Stimulated activated naive CD8-positive, alpha-beta T cell treated with anti-CD3 and anti-CD28 coated beads, Interleukin-15, Interleukin-2, amounts not matched to agents 100 ng/mL and 50 ng/mL, for 24 hours (primary cell): ENCODE results near the gene SKI.
A peak's percentile ranks its signal among the peaks of the same experiment; 100 is the strongest.
"Not testable (repeated sequence)": the region's sequence is repeated elsewhere in the genome, so short reads cannot be mapped to it uniquely, and the experiment has no call there.

Source experiments
- H3K27ac Mint-ChIP-seq: one replicate; pipeline ENCODE4 v1.8.0; 2021; ENCODE audit warnings: mild to moderate bottlenecking, mixed read lengths
- H3K27me3 Mint-ChIP-seq: one replicate; pipeline ENCODE4 v1.8.0; 2021; ENCODE audit warnings: mixed read lengths
- H3K36me3 Mint-ChIP-seq: one replicate; pipeline ENCODE4 v1.8.0; 2021; ENCODE audit warnings: low read depth, mixed read lengths
- H3K4me1 Mint-ChIP-seq: one replicate; pipeline ENCODE4 v1.8.0; 2021; ENCODE audit warnings: low read depth, mixed read lengths
- H3K4me3 Mint-ChIP-seq: one replicate; pipeline ENCODE4 v1.8.0; 2021; ENCODE audit warnings: mild to moderate bottlenecking, mixed read lengths
- H3K9me3 Mint-ChIP-seq: one replicate; pipeline ENCODE4 v1.8.0; 2021; ENCODE audit warnings: mixed read lengths

The SKI gene

DNA sequence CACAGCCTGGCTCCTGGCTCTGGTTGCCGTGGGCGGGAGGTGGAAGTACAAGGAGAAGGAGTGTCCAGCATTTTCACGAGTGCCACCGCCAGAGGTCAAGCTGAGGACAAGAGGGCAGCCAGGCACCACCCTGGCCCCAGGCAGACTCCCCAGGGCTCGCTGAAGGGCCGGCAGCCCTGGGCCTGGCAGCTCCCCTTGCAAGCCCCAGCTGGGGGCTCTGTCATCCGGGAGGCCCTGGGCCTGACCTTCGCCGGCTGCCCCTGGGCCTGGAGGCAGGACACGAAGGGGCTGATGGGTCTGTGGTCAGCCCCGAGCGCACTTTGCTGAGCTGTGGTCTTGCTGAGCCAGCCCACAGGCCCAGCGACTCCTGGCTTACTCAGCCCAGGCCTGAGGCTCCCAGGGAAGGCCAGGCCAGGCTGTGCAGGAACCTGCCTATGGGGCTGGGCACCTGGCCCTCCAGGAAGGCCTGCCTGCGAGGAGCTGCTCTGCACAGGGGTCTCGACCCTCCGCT is 88.4 kb downstream of the SKI start:
- Mint-ChIP-seq H3K36me3 (no peaks in the 10 kb centered on the region), H3K4me1 (peaks cover 14% of the 10 kb centered on the region), H3K4me3 (no peak overlapping the region), H3K27me3 (no peaks in the 10 kb centered on the region), H3K9me3 (no peaks in the 10 kb centered on the region), H3K27ac (no peak overlapping the region)

DNA sequence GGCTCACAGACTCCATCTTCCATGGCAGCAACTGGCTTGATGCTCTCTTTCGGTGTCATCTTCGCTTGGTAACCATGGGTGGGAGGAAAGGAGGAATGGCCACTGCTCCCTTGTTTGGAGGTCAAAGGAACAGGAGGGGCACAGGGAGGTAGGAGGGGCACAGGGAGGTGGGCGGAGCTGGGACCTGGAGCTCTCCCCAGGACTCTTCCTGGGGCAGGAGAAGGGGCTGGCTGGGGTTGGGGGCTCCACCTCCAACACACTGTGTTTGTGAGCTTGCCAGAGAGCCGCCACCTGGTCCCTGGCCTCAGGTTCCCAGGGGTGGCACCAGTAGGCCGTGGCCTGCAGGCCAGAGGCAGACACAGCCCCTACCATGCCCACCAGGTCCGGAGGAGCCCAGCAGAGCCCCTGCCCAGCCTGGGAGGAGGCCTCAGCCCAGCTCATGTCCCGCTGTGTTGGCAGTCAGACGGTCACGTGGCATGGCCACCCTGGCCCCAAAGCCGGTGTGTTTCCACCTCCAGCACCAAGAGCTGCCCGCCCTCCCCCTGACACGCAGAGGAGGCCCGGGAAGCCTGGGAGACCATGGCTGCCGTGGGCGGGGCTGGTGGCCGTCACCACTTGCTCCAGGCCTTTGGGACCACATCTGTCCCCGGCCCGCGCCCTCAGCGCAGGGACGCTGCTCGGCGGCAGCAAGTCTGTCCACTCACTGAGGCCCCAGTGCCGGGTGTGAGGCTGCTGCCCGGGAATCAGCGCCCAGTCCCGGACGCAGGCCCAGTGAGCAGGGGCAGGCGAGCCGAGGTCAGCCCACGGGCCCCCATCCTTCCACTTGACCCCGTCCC is 89.3 kb downstream of the SKI start:
- no peaks in the 10 kb centered on the region for H3K27me3 Mint-ChIP-seq
- no peaks in the 10 kb centered on the region for H3K36me3 Mint-ChIP-seq
- no peak overlapping the region for H3K27ac Mint-ChIP-seq
- no peak overlapping the region for H3K4me3 Mint-ChIP-seq
- peaks cover 11% of the 10 kb centered on the region for H3K4me1 Mint-ChIP-seq
- H3K9me3 Mint-ChIP-seq = no peaks in the 10 kb centered on the region

DNA sequence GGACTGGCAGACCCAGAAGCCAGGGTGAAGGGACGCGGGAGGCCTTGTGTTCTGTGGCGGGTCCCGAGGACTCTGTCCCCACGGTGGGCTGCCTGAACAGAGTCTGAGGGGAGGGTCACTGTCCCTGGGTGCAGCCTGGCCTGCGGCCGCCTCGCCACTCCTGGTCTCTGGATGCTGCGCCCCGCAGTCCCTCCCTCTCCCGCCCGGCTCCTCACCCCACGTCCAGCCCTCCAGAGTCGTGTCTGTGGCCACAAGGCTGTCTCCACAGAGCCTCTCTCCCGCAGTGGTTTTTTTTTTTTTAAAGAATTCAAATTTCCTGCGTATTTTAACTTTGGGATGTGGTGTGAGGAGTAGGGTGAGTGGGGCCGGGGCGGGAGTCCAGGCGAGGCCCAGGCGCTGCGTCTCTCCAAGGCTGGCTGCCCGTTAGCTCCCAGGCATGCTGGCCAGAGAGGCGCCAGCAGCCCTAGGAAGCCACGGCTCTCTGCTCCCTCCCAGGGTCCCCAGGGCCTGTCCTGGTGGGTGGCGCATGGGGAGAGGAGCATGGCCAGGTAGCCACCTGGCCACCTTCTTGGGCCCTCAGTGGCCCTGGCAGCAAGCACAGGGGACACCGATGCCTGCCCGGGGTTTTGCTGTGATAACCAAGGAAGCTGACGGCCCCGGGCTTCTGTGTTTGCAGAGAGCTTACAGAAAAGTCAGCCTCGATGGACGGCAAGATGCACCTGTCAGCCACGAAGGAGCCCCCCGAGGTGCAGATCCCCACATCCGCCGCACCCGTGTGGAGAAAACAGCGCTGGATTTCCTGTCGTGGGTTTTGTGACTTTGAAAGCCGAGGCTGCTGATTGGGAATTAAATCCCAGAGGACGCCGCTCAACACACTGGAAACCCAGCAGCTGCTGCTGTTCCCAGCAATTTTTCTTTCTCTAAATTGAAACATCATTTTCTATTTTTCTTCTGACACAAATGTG is 90.5 kb downstream of the SKI start:
- no peak overlapping the region for H3K4me3 Mint-ChIP-seq
- no peak overlapping the region for H3K27ac Mint-ChIP-seq
- peaks cover 10% of the 10 kb centered on the region for H3K4me1 Mint-ChIP-seq
- H3K27me3 Mint-ChIP-seq = no peaks in the 10 kb centered on the region
- no peaks in the 10 kb centered on the region for H3K9me3 Mint-ChIP-seq
- H3K36me3 Mint-ChIP-seq = no peaks in the 10 kb centered on the region

DNA sequence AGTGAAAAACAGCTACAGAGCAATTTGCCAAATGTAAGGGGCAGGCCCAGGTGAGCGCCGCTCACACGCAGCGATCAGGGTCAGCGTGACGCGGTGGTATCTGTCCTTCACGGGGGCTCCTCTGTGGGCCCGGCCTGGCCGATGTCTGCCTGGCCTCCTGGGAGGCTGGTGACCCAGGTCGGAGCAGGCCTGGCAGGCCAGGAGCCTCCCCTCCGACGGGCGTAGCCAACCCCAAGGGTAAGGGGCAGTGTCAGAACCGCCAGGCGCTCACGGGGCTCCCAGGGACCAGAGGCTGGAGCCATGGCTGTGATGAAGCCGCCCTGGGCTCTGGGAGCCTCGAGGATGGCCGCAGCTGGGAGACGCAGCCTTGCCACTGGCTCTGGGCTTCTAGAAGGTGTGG is 91.2 kb downstream of the SKI start:
- no peak overlapping the region for H3K27ac Mint-ChIP-seq
- no peak overlapping the region for H3K4me3 Mint-ChIP-seq
- H3K36me3 Mint-ChIP-seq = no peaks in the 10 kb centered on the region
- H3K9me3 Mint-ChIP-seq = no peaks in the 10 kb centered on the region
- H3K4me1 Mint-ChIP-seq = peaks cover 7% of the 10 kb centered on the region
- H3K27me3 Mint-ChIP-seq = no peaks in the 10 kb centered on the region

DNA sequence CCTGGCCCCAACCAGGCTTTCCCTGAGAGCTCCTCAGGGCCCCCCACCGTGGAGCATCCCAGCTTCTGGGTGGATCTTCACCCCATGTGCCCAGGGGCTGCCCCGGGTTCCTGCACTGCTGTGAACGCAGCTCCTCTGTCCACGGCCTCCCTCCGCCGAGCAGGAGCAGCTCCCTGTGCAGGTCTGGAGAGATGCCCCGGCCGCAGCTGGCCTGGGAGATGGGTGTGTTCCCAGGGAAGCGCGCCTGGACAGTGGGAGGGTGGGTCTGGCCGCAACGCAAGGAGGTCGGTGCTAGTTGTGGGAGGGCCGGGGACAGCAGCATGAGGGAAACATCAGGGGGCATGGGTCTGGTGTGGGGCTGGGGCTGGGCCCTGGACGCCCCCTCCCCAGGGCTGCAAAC is 91.9 kb downstream of the SKI start:
- H3K27ac Mint-ChIP-seq = no peak overlapping the region
- peaks cover 7% of the 10 kb centered on the region for H3K4me1 Mint-ChIP-seq
- no peak overlapping the region for H3K4me3 Mint-ChIP-seq
- H3K9me3 Mint-ChIP-seq = no peaks in the 10 kb centered on the region
- peaks cover 2% of the 10 kb centered on the region for H3K27me3 Mint-ChIP-seq
- no peaks in the 10 kb centered on the region for H3K36me3 Mint-ChIP-seq

DNA sequence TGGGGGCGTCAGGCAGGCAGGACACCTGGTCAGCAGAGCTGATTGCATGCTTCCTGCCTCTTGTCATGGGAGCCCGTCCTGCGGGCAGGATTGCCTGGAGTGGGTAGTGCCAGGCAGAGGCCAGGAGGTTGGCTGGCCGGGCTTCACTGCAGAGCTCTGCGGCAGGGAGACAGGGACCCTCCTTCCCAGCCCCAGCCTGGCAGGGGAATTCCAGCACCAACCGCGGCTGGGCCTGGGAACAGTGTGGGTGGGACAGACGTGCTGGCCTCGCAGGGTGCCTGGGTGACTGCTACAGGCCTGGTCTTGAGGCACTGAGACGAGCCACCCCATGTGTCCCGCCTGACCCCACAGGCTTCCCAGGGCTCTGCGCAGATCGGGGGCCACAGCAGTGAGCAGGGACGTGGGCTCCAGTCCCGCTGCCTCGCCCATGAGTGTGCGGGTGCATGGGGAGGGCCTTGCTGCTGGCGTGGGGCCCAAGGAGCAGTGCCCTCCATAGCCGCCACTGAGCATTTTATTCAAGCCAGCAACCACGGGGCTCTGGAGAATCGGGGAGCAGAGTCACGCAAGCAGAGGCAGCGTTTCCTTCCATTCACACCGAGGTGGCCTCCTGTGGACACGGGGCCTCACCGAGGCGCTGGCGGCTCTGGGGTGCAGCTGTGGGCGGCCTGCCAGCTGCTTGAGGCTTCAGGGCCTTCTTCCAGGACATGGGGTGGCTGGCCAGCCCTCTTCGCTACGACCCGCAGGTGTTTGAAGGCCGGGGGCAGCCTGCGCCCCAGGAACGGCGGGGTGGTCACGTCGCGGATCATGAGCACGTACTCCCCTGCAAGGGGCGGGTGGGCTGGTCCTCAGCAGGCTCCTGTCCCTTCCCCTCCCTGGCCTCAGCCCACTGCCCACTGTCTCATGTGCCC is 92.9 kb downstream of the SKI start:
- Mint-ChIP-seq H3K27me3 (peaks cover 5% of the 10 kb centered on the region), H3K36me3 (no peaks in the 10 kb centered on the region), H3K4me3 (no peak overlapping the region), H3K9me3 (no peaks in the 10 kb centered on the region), H3K4me1 (peaks cover 7% of the 10 kb centered on the region), H3K27ac (no peak overlapping the region)

DNA sequence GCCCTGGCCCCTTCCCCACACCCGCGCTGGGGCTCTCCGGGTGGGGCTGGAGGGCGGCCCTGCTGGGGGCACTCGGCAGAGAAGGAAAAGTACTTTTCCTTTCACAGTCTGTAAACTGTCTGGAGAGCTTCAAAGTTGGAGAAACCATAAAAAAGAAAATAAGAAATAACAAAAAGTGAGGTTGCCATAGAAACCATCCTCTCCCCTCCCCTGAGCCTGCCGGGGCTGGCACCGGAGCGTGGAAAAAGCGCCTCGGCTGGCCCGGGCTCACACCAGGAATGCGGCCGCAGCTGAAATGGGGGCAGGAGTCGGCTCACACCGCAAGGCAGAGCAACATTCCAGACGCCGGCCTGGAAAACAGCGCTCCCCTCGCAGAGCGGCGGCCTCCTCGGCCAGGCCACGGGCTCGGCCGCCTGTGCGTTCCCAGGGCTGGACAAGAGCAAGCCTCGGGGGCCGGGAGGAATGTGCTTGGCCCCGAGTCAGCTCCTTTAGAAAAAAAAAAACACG is 94.0 kb downstream of the SKI start:
- Mint-ChIP-seq H3K27ac (no peak overlapping the region), H3K36me3 (no peaks in the 10 kb centered on the region), H3K27me3 (peaks cover 5% of the 10 kb centered on the region)

DNA sequence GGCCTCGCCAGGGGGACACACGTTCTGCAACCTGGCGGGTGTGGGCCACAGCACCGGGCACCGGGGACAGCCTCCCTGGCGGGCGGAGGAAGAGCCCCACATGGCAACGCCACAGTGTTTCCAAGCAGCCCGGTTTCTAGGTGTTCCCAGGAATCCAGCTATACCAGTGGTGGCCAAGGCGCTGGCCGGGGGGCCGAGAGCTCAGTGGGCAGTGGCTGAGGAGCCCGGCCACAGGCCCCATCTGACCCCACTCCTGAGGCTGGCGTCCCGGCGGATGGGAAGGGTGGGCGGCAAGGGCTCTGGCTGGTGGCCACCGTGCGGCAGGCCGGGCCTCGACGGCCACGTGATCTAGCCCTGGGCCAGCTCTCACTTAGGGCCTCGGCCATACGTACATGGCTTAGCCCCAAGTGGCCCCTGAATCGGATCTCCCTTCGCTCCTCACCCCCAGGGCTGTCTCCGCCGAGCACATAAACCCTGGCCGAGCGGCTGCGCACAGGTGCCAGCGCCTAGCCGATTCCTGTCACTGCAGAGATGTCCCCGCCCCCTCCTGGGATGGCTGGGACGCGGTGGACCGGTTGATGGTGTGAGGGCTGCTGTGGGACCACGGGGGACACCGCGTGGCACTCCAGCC is 94.6 kb downstream of the SKI start:
- Mint-ChIP-seq H3K4me3 (no peak overlapping the region), H3K27ac (no peak overlapping the region), H3K36me3 (no peaks in the 10 kb centered on the region), H3K9me3 (no peaks in the 10 kb centered on the region), H3K4me1 (peaks cover 3% of the 10 kb centered on the region), H3K27me3 (peaks cover 5% of the 10 kb centered on the region)

More for the DNA sequence above, 94.0 kb downstream of the SKI start:
- no peaks in the 10 kb centered on the region for H3K9me3 Mint-ChIP-seq
- H3K4me3 Mint-ChIP-seq = no peak overlapping the region
- peaks cover 5% of the 10 kb centered on the region for H3K4me1 Mint-ChIP-seq

DNA sequence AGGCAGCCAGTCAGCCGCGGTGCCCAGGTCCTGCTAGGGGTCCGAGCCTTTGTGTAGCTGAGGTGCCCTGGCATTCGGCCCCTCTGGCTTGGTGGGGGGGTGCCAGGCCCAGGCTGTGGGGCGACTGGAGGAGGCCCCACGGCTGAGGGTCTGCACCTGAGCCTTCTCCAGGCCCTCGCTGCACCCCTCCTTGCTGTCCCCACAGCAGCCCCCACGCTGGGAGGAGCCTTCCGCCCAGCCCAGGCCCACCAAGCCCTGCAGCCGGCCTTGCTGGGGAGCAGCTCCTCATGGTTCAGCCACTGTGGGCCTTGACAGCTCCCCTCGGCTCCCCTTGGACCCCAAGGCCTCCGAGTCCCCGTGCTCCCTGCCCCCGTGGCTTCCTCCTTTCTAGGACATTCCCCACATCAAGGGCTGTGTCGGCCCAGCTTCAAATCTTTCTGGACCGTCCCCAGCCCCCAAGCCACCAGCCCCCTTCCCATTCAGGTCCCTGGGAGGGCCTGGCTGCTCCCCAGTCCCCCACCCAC is 95.4 kb downstream of the SKI start:
- peaks cover 3% of the 10 kb centered on the region for H3K4me1 Mint-ChIP-seq
- peaks cover 5% of the 10 kb centered on the region for H3K27me3 Mint-ChIP-seq
- H3K4me3 Mint-ChIP-seq = no peak overlapping the region
- H3K9me3 Mint-ChIP-seq = no peaks in the 10 kb centered on the region
- H3K36me3 Mint-ChIP-seq = no peaks in the 10 kb centered on the region
- no peak overlapping the region for H3K27ac Mint-ChIP-seq

DNA sequence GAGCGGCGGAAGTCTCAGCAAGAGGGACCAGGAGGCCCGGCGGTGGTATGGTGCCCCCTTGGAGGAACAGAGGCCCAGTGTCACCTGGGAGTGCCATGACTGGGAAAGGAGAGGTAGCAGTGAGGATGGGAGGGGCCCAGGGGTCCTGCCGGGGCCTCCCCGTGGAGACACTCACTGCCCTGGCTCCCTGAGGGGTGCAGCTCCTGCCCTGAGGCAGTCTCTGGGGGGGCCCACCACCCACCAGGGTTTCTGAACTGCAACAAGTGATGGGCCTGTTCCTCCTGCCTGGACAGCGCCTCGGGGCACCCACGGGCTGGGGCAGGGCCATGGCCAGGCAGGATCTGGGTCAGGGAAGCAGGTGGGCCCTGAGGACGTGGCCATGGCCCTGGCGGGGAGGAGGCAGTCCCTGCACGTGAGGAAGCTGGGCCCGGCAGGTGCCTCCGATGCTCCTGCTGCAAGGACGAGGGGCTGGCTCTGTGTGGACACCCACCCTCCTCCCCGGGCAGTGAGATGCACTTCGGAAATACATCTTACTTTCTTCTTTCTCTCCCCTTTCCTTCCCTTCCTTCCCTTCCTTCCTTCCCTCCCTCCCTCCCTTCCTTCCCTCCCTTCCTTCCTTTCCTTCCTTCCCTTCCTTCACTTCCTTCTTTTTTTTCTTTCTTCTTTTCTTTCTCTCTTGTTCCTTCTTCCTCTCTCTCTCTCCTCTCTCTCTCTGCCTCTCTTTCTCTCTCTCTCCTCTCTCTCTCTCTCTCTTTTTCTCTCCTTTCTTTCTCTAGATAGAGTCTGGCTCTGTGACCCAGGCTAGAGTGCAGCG is 96.6 kb downstream of the SKI start:
- no peak overlapping the region for H3K4me3 Mint-ChIP-seq
- H3K9me3 Mint-ChIP-seq = no peaks in the 10 kb centered on the region
- no peak overlapping the region for H3K27ac Mint-ChIP-seq
- H3K36me3 Mint-ChIP-seq = no peaks in the 10 kb centered on the region
- H3K27me3 Mint-ChIP-seq = peaks cover 5% of the 10 kb centered on the region
- no peaks in the 10 kb centered on the region for H3K4me1 Mint-ChIP-seq

DNA sequence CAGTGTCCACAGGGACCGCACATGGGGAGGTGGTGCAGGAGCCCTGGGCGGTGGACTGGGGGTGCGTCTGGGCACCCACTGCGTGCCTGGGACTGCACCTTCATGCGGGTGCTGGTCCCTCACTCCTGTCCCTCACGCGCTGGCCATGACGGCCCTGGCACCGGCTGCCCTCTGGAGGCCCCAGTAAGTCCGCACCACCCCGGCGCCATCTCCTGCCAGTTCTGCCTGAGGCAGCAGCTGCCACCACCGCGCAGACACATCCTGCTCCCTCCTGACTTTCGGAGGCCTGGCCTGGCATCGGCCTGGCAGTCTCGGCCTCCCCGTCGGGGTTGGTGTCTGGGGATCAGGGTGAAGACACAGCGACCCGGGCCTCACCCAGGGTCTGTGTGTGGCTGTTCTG is 98.4 kb downstream of the SKI start:
- peaks cover 5% of the 10 kb centered on the region for H3K27me3 Mint-ChIP-seq
- H3K9me3 Mint-ChIP-seq = no peaks in the 10 kb centered on the region
- H3K36me3 Mint-ChIP-seq = no peaks in the 10 kb centered on the region
- no peaks in the 10 kb centered on the region for H3K4me1 Mint-ChIP-seq
- no peak overlapping the region for H3K27ac Mint-ChIP-seq
- no peak overlapping the region for H3K4me3 Mint-ChIP-seq

DNA sequence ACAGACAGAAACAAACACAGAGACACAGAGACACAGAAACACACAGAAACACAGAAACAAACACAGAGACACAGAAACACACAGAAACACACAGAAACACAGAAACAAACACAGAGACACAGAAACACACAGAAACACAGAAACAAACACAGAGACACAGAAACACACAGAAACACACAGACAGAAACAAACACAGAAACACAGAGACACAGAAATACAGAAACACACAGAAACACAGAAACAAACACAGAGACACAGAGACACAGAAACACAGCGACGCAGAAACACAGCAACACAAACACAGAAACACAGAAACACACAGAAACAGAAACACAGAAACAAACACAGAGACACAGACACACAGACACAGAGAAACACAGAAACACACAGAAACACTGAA is 99.0 kb downstream of the SKI start:
- not testable (repeated sequence) for H3K36me3 Mint-ChIP-seq, H3K9me3 Mint-ChIP-seq, H3K4me3 Mint-ChIP-seq, H3K4me1 Mint-ChIP-seq, H3K27me3 Mint-ChIP-seq
- H3K27ac Mint-ChIP-seq = peak overlapping the region; percentile 13

DNA sequence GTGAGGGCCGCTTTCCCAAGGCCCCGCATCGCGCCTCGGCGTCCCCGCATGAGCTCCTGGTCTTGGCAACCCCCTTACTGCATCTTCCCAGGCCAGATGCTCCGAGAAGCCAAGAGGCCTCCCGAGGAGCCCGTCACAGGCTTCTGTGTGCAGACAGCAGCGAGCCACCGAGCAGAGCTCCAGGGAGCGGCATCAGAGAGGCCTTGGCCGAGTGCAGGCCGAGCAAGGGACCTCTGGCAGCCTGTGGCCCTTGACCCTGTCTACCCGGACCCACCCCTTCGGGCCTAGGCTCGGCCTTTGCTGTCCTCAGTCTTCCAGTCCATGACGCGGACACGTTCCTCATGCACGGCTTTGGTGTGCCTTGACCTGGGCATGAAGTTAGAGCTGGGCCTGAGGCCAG is 99.7 kb downstream of the SKI start:
- no peak overlapping the region for H3K4me3 Mint-ChIP-seq
- H3K4me1 Mint-ChIP-seq = no peaks in the 10 kb centered on the region
- no peak overlapping the region for H3K27ac Mint-ChIP-seq
- H3K36me3 Mint-ChIP-seq = no peaks in the 10 kb centered on the region
- H3K27me3 Mint-ChIP-seq = peaks cover 5% of the 10 kb centered on the region
- no peaks in the 10 kb centered on the region for H3K9me3 Mint-ChIP-seq
